ENCODE results near the gene NOTO.

Gene NOTO

DNA sequence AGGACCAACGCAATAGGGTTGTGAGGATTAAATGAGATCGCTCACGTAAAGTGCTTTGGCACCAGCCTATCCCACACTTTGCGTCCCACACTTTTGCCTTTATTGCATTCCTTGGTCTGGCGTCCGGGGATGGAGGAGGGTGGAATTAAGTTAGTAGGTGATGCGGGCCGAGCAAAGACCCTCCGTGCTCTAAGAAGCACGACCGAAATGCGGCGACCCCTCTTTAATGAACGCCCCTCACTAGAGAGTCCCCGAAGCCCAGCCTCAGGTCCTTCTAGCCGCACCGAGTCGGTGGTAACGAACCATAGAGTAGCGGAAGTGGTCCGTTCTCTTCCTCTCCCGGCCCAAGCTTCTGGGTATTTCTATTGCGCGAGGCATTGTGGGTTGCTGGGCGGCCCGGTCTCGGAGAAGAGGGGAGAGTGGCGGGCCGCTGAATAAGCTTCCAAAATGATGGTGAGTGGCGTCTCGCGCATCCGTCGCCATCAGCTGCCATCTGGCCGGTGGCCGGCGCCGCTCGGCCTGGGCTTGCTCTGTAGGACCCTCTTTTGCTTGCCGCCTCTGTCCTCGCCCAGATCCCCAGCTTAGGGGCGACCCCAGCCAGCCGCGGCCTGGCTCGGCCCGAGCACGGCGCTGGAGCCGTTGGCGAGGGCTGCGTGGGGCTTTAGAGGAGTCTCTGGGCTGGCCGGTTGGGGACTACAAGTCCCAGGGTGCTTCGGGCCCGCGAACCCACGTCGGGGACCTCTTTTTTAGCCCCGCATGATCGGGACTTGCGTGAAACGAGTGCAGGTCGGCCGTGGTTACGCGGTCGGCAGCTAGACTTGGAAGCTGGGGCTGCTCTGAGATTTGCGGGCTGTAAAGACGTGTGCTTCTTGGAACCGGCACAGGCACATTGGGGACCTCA, 31.8 kb downstream of the NOTO start, which contains the start of gene CCT7 (continued):
- TF ChIP-seq, protein P1, sequence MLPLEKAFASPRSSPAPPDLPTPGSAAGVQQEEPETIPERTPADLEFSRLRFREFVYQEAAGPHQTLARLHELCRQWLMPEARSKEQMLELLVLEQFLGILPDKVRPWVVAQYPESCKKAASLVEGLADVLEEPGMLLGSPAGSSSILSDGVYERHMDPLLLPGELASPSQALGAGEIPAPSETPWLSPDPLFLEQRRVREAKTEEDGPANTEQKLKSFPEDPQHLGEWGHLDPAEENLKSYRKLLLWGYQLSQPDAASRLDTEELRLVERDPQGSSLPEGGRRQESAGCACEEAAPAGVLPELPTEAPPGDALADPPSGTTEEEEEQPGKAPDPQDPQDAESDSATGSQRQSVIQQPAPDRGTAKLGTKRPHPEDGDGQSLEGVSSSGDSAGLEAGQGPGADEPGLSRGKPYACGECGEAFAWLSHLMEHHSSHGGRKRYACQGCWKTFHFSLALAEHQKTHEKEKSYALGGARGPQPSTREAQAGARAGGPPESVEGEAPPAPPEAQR (tag by site-specific recombination; IDR thresholded peaks at IDR 0.05), result no peak
- TF ChIP-seq ZNF26 (tag by site-specific recombination; IDR thresholded peaks at IDR 0.05) (no peak), SP7 (tag by site-specific recombination; IDR thresholded peaks at IDR 0.05) (0 out of 2 replicates have a peak, but pooled peaks have one; percentile 54), ATF2 (tag by site-specific recombination; IDR thresholded peaks at IDR 0.05; ENCODE audit: low read depth) (no peak), BCL11B (tag by site-specific recombination; IDR thresholded peaks at IDR 0.05; ENCODE audit: low read depth) (no peak; the same call in 1 of the 2 replicates), HOXD13 (CRISPR knock-in tag; IDR thresholded peaks at IDR 0.05; ENCODE audit: borderline replicate concordance) (no peak), REPIN1 (tag by site-specific recombination; IDR thresholded peaks at IDR 0.05; ENCODE audit: low read depth) (0 out of 2 replicates have a peak, but pooled peaks have one; percentile 24), ZNF677 (tag by site-specific recombination; IDR thresholded peaks at IDR 0.05) (no peak), SCRT2 (tag by site-specific recombination; IDR thresholded peaks at IDR 0.05) (no peak), ZNF623 (tag by site-specific recombination; IDR thresholded peaks at IDR 0.05) (no peak), ZNF664 (tag by site-specific recombination; IDR thresholded peaks at IDR 0.05) (peak; percentile 83), ZBTB21 (tag by site-specific recombination; IDR thresholded peaks at IDR 0.05) (no peak), ZNF501 (tag by site-specific recombination; IDR thresholded peaks at IDR 0.05) (peak; percentile 77), ZNF362 (tag by site-specific recombination; IDR thresholded peaks at IDR 0.05) (no peak), ZNF2 (tag by site-specific recombination; IDR thresholded peaks at IDR 0.05) (peak; percentile 22; the same call in 1 of the 2 replicates)
- TF ChIP-seq, protein P2, sequence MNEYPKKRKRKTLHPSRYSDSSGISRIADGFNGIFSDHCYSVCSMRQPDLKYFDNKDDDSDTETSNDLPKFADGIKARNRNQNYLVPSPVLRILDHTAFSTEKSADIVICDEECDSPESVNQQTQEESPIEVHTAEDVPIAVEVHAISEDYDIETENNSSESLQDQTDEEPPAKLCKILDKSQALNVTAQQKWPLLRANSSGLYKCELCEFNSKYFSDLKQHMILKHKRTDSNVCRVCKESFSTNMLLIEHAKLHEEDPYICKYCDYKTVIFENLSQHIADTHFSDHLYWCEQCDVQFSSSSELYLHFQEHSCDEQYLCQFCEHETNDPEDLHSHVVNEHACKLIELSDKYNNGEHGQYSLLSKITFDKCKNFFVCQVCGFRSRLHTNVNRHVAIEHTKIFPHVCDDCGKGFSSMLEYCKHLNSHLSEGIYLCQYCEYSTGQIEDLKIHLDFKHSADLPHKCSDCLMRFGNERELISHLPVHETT (tag by site-specific recombination; IDR thresholded peaks at IDR 0.05), result no peak
- TF ChIP-seq, protein P3, sequence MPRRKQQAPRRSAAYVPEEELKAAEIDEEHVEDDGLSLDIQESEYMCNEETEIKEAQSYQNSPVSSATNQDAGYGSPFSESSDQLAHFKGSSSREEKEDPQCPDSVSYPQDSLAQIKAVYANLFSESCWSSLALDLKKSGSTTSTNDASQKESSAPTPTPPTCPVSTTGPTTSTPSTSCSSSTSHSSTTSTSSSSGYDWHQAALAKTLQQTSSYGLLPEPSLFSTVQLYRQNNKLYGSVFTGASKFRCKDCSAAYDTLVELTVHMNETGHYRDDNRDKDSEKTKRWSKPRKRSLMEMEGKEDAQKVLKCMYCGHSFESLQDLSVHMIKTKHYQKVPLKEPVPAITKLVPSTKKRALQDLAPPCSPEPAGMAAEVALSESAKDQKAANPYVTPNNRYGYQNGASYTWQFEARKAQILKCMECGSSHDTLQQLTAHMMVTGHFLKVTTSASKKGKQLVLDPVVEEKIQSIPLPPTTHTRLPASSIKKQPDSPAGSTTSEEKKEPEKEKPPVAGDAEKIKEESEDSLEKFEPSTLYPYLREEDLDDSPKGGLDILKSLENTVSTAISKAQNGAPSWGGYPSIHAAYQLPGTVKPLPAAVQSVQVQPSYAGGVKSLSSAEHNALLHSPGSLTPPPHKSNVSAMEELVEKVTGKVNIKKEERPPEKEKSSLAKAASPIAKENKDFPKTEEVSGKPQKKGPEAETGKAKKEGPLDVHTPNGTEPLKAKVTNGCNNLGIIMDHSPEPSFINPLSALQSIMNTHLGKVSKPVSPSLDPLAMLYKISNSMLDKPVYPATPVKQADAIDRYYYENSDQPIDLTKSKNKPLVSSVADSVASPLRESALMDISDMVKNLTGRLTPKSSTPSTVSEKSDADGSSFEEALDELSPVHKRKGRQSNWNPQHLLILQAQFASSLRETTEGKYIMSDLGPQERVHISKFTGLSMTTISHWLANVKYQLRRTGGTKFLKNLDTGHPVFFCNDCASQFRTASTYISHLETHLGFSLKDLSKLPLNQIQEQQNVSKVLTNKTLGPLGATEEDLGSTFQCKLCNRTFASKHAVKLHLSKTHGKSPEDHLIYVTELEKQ (tag by site-specific recombination; IDR thresholded peaks at IDR 0.05; ENCODE audit: borderline replicate concordance), result no peak
- TF ChIP-seq, protein P4, sequence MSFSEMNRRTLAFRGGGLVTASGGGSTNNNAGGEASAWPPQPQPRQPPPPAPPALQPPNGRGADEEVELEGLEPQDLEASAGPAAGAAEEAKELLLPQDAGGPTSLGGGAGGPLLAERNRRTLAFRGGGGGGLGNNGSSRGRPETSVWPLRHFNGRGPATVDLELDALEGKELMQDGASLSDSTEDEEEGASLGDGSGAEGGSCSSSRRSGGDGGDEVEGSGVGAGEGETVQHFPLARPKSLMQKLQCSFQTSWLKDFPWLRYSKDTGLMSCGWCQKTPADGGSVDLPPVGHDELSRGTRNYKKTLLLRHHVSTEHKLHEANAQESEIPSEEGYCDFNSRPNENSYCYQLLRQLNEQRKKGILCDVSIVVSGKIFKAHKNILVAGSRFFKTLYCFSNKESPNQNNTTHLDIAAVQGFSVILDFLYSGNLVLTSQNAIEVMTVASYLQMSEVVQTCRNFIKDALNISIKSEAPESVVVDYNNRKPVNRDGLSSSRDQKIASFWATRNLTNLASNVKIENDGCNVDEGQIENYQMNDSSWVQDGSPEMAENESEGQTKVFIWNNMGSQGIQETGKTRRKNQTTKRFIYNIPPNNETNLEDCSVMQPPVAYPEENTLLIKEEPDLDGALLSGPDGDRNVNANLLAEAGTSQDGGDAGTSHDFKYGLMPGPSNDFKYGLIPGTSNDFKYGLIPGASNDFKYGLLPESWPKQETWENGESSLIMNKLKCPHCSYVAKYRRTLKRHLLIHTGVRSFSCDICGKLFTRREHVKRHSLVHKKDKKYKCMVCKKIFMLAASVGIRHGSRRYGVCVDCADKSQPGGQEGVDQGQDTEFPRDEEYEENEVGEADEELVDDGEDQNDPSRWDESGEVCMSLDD (tag by site-specific recombination; IDR thresholded peaks at IDR 0.05), result 0 out of 2 replicates have a peak, but pooled peaks have one; percentile 49
- TF ChIP-seq, protein P5, sequence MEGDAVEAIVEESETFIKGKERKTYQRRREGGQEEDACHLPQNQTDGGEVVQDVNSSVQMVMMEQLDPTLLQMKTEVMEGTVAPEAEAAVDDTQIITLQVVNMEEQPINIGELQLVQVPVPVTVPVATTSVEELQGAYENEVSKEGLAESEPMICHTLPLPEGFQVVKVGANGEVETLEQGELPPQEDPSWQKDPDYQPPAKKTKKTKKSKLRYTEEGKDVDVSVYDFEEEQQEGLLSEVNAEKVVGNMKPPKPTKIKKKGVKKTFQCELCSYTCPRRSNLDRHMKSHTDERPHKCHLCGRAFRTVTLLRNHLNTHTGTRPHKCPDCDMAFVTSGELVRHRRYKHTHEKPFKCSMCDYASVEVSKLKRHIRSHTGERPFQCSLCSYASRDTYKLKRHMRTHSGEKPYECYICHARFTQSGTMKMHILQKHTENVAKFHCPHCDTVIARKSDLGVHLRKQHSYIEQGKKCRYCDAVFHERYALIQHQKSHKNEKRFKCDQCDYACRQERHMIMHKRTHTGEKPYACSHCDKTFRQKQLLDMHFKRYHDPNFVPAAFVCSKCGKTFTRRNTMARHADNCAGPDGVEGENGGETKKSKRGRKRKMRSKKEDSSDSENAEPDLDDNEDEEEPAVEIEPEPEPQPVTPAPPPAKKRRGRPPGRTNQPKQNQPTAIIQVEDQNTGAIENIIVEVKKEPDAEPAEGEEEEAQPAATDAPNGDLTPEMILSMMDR (tag by site-specific recombination; IDR thresholded peaks at IDR 0.05), result no peak
- TF ChIP-seq, protein P6, sequence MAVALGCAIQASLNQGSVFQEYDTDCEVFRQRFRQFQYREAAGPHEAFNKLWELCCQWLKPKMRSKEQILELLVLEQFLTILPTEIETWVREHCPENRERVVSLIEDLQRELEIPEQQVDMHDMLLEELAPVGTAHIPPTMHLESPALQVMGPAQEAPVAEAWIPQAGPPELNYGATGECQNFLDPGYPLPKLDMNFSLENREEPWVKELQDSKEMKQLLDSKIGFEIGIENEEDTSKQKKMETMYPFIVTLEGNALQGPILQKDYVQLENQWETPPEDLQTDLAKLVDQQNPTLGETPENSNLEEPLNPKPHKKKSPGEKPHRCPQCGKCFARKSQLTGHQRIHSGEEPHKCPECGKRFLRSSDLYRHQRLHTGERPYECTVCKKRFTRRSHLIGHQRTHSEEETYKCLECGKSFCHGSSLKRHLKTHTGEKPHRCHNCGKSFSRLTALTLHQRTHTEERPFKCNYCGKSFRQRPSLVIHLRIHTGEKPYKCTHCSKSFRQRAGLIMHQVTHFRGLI (tag by site-specific recombination; IDR thresholded peaks at IDR 0.05), result peak; percentile 30; the same call in 1 of the 2 replicates

Measured in HEK293 (cell line).